A549 treated with AZD9567 at 1 μM for 4 hours (cell line): Measurements from ENCODE around the gene SNRPD2. TPM values are rescaled to one million over a fixed set of nuclear protein-coding genes. Genes with fewer than 3 reads are reported as not detected.

Source experiments
- total RNA-seq: library from RNA; stranded (reverse); fragments of 200-300 nt; extraction: Qiagen RNA extraction; gene quantifications from 5 replicates; pipeline ENCODE4 v1.2.3, GENCODE V29; 2022; ENCODE audit not compliant: insufficient read depth

Gene SNRPD2
- 660 to 832 TPM (median 820 TPM) in 5 replicates for total RNA-seq

GRCh38 chr19:45691516-45692186 is at the start of gene SNRPD2:
TSS of gene SNRPD2 (minus strand) at chr19:45691953. CDS start at chr19:45691888, 65 bp downstream.

GRCh38 chr19:45733160-45733810 is 41.5 kb upstream of the SNRPD2 start, which contains the start of gene MEIOSIN:
TSS of gene MEIOSIN (plus strand) at chr19:45733439. CDS start at chr19:45735377, 1,938 bp downstream.

GRCh38 chr19:45730368-45731288 is 38.9 kb upstream of the SNRPD2 start, which contains the start of gene FBXO46:
TSS of gene FBXO46 (minus strand) at chr19:45730896. CDS start at chr19:45713495, 17,401 bp downstream.

GRCh38 chr19:45692187-45693105 is 693 bp upstream of the SNRPD2 start, which contains the start of gene QPCTL:
TSS of gene QPCTL (plus strand) at chr19:45692666. CDS start at chr19:45692704, 38 bp downstream.

GRCh38 chr19:45667620-45668341 is 24.0 kb downstream of the SNRPD2 start, which contains the start of gene GIPR:
TSS of gene GIPR (plus strand) at chr19:45668221. CDS start at chr19:45669521, 1,300 bp downstream.

GRCh38 chr19:45638930-45639729 is 52.6 kb downstream of the SNRPD2 start, which contains the start of gene EML2:
TSS of gene EML2 (minus strand) at chr19:45639397. CDS start at chr19:45639376, 21 bp downstream.

Other genes with a start within 250 kb of the SNRPD2 start
- gene FOSB, start 224.0 kb downstream of the SNRPD2 start, total RNA-seq: 10.2 to 21.4 TPM (median 18.8 TPM) in 5 replicates
- 5.6 to 13.1 TPM (median 12.6 TPM) in 5 replicates for gene RTN2, start 194.9 kb downstream of the SNRPD2 start, total RNA-seq
- 6.9 to 10.4 TPM (median 8.2 TPM) in 5 replicates for gene PPM1N, start 193.5 kb downstream of the SNRPD2 start, total RNA-seq
- 159 to 241 TPM (median 195 TPM) in 5 replicates for gene VASP, start 184.5 kb downstream of the SNRPD2 start, total RNA-seq
- 10.4 to 16.7 TPM (median 15.7 TPM) in 5 replicates for gene OPA3, start 107.2 kb downstream of the SNRPD2 start, total RNA-seq
- 0.05 to 0.27 TPM (median 0.15 TPM) in 4 of 5 replicates, not detected in the other for gene GPR4, start 89.7 kb downstream of the SNRPD2 start, total RNA-seq
- gene EML2, start 52.6 kb downstream of the SNRPD2 start, total RNA-seq: 21.1 to 24.4 TPM (median 23.4 TPM) in 5 replicates
- gene GIPR, start 23.7 kb downstream of the SNRPD2 start, total RNA-seq: 1.4 to 3.8 TPM (median 3.2 TPM) in 5 replicates
- gene QPCTL, start 713 bp upstream of the SNRPD2 start, total RNA-seq: 8.8 to 12.8 TPM (median 9.8 TPM) in 5 replicates
- gene FBXO46, start 38.9 kb upstream of the SNRPD2 start, total RNA-seq: 8.4 to 9.3 TPM (median 9.0 TPM) in 5 replicates
- 0.04 to 0.11 TPM (median 0.05 TPM) in 4 of 5 replicates, not detected in the other for gene MEIOSIN, start 41.5 kb upstream of the SNRPD2 start, total RNA-seq
- 20.0 to 27.9 TPM (median 25.9 TPM) in 5 replicates for gene SIX5, start 77.3 kb upstream of the SNRPD2 start, total RNA-seq
- gene DMPK, start 90.5 kb upstream of the SNRPD2 start, total RNA-seq: 28.6 to 52.4 TPM (median 47.5 TPM) in 5 replicates
- gene DMWD, start 100.9 kb upstream of the SNRPD2 start, total RNA-seq: 15.6 to 37.6 TPM (median 37.3 TPM) in 5 replicates
- not detected in 5 replicates for gene RSPH6A, start 123.4 kb upstream of the SNRPD2 start, total RNA-seq
- gene SYMPK, start 171.2 kb upstream of the SNRPD2 start, total RNA-seq: 58.3 to 79.0 TPM (median 74.4 TPM) in 5 replicates
- 0.65 to 0.82 TPM (median 0.72 TPM) in 4 of 5 replicates, not detected in the other for gene FOXA3, start 172.4 kb upstream of the SNRPD2 start, total RNA-seq
- gene IRF2BP1, start 194.2 kb upstream of the SNRPD2 start, total RNA-seq: 22.5 to 37.7 TPM (median 36.3 TPM) in 5 replicates
- 6.8 to 9.6 TPM (median 8.7 TPM) in 5 replicates for gene MYPOP, start 210.7 kb upstream of the SNRPD2 start, total RNA-seq
- gene NANOS2, start 222.8 kb upstream of the SNRPD2 start, total RNA-seq: not detected in 5 replicates